DMS114 treated with DMSO at 0.1 percent for 48 hours (cell line): Measurements from ENCODE around the gene KLHL7.
"Not testable (repeated sequence)": the region's sequence is repeated elsewhere in the genome, so short reads cannot be mapped to it uniquely, and the experiment has no call there.

Experiments
- DNase-seq: peaks from one replicate; lab custom pipeline; 2025; ENCODE audit not compliant: unreplicated experiment; lab: John Stamatoyannopoulos, UW

KLHL7 gene

DNA sequence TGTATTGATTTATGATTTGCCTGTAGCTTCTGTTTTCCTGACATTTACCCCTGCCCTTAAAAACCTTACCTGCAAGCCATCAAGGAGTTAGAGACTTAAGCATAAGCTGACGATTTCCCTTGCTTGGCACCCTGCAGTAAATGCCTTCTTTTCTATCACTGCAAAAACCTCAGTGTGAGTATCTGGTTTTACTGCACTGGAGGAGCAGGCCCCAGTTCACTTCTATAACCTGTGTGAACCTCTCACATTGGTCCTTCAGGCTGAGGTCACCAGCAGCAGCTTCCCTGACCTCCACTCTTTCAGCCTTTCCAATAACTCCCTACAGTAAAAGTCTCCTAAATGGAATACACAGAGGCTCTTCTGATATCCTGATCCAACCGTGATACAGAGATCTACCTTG, 106.8 kb downstream of the KLHL7 start:
- DNase-seq: no peak

DNA sequence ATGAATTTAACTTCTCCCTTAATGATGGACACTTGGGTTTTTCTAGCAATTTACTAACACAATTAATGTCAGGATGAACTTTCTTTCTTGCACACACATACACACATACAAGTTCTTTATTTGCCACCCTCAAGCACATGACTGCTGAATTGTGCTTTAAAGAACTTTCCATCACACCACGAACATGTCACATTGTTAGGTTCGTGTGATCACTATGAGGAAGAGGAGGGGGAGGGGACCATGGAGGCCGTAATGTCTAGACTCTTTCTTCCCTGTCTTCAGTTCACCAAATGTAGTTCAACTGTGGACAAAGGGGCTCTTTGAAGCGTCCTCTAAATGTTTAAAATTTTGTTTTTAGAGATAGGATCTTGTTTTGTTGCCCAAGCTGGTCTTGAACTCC, 107.3 kb downstream of the KLHL7 start:
- no peak for DNase-seq

DNA sequence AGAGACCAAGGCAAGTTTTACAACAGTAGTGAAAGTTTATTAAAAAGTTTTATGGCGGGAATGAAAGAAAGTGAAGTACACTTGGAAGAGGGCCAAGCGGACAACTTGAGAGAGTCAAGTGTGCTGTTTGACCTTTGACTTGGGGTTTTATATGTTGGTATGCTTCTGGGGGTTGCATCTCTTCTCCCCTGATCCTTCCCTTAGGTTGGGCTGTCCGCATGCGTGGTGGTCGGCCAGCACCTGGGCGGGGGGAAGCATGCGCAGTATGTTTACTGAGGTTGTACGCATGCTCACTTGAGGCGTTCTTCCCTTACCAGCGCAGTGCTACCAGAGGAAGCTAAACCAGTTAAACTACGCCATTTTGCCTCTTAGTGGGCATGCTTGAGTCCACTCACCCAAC, 108.2 kb downstream of the KLHL7 start:
- DNase-seq: no peak

DNA sequence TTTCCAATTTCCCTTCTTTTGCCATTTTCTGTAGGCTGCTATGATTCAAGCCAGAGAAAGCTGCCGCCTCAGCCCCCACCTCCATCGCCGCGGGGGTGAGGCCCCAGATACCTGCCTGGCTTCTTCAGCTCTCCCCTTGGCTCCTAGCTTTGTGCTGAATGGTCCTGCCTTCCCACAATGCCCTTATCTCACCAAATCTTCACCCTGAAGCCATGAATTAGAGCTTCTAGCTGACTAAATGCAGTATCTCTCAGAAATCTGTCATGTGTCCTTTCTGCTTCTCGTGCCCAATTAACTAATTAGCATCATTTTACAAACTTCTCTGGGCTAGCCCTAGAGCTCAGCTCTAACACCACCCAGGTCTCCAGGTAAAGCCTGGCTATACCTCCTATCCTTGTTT, 108.8 kb downstream of the KLHL7 start:
- no peak for DNase-seq

DNA sequence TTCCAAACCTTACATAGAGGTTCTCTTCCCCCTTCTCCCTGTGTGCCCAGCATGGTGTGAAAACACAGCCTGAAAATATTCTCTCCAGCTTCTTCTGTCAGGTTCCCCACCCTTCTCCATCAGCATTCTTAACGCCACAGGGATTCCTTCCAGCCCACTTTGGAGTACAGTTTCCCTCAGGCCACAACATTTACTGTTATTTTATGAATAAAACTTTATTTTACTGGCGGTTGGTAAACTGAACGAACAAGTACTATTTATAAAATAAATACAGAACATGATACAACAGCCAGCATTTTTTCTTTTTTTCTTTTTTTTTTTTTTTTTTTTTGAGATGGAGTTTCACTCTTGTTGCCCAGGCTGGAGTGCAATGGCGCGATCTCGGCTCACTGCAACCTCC, 109.4 kb downstream of the KLHL7 start:
- DNase-seq: no peak

DNA sequence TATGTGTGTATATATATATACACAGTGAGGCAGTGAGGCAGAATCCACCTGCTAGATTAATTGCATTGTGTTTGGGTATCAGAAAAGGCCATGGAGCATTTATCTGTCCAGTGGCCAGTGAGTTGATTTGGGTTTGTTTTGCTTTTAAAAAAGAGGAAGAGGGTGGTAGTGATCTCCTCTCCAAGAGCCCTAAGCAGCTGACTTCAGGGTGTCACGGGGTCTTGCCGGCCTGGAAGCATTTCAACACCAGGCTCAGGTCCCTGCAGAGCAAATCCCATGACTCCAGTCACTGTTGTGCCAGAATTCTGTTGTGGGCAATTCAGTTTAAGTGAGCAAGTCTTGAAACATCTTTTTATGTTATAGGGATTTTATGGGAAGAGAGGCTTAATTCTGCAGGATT, 110.4 kb downstream of the KLHL7 start:
- DNase-seq: no peak

DNA sequence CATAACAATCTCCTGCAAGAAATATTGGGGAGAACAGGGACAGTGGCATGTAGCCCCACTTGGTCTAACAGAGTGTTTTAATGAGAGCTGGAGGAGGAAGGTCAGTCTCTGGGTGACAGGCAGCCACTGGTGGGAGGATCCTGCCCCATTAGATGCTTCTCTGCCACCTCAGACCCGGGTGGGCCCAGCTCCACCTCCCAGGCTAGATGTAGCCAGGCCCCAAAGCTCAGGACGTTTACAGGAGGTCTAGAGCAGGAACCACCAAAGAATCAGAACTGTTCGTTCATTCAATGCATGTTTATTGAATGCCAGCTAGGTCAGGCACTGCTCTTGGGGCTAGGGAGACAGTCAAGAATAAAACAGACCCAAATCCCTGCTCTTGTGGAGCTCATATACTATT, 112.6 kb downstream of the KLHL7 start:
- no peak for DNase-seq

DNA sequence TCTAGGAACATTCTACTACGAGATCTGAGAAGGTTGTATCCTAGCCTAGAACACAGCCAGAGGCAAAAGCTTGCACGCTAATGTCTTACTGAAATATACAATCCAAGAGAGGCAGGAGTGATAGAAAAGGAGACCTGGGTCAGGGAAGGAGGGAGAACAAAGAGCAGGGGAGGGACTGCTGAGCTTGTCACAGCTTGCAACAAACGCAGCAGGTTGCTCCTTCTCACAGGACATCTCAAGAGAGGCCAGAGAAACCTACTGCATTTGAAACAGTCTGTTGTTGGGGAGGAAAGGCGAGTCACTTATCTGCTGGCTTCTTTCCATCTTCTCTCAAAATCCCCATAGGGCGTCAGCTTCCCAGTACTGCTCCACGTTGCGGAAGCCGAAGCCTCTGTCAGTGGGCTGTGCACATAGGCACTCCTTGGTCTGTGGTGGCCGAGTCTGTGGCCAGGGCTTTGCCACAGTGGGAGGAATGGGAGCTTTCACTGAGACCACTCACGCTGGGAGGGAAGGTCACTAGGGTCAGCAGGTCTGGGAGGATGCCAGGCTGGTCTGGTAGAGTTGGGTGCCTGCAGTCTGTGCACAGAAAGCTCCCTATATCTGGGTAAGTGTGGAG, 115.2 kb downstream of the KLHL7 start:
- no peak for DNase-seq

DNA sequence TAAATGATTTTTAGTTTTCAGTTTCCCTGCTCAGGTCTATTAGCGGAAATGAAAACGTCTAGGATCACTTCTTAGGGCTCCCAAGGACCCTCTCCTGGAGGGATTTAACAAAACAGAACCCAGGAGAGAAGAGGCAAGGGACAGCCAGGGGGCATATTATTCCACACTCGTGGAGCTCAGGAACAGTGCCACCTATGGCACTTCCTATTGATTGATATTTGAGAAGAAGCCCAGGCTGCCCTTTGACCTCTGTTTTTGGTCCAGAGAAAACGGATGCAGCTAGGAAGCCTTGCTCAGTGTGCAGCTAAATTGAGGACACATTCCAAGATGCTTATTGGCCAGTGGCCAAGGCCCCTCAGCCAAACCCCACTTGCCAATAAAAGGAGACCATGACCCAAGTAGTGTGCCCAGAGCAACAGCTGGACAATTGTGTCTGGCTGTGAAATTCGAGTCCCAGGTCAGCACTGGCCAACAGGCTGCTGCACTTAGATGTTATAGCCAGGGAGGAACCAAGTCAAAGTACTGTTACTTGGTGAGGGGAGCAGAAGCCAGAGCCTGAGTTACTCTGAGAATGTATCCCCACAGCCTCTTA, 117.0 kb downstream of the KLHL7 start:
- no peak for DNase-seq

DNA sequence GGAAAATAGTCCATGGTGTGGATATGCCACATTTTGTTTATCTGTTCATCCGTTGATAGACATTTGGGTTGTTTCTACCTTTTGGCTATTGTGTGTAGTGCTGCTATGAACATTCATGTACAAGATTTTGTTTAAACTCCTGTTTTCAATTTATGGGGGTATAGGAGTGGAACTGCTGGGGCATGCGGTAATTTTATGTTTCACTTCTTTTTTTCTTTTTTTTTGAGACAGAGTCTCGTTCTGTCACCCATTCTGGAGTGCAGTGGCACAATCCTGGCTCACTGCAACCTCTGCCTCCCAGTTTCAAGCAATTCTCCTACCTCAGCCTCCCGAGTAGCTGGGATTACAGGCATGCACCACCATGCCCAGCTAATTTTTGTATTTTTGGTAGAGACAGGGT, 118.8 kb downstream of the KLHL7 start:
- DNase-seq: not testable (repeated sequence)

DNA sequence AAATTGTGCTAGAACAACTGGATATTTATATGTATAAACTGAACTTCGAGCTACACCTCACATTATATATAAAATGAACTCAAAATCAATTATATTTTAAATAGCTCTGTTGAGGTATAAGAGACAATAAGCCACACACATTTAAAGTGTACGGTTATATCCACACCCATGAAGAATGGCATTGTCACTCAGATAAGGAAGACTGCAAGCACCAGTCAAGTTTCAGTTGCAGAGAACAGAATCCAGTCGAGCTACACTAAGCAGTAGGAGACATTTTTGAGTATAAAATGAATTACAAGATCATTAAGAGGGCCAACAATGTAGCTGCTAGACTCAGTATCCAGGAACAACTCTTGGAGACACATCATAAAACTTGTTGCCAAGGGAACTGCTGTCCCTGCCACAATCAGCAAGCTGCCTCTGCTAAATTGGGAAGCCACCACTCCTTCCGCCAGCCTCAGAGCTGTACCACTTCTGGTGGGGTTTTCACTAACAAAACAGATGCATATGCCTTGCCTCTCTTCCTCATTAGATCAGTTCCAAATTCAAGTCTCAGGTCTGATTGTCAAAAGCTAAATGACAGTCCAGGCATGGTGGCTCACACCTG, 121.4 kb downstream of the KLHL7 start:
- DNase-seq: no peak
